Retina (tissue), 1 donor: Measurements from ENCODE around the gene FAM81B.
"Not testable (repeated sequence)": the region's sequence is repeated elsewhere in the genome, so short reads cannot be mapped to it uniquely, and the experiment has no call there.

Source experiments
- DNase-seq: peaks from one replicate; pipeline ENCODE4 v3.0.0-alpha.2; 2016

Gene FAM81B, protein sequence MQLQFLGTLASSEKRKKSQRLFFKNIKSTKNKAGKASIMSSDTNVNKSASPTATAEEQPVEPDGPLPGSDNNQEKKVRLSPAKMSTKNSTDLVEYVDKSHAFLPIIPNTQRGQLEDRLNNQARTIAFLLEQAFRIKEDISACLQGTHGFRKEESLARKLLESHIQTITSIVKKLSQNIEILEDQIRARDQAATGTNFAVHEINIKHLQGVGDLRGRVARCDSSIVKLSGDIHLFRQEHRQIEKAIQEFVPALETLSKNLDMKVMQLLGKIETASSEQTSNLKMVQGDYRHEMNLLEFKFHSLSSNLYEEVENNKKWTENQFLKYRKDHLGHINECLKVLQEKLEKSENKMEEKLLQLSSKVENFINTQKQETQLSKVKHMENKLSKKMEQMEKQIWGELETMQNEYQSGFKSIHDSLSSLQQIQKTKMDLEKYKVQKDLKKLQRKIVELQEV

DNA sequence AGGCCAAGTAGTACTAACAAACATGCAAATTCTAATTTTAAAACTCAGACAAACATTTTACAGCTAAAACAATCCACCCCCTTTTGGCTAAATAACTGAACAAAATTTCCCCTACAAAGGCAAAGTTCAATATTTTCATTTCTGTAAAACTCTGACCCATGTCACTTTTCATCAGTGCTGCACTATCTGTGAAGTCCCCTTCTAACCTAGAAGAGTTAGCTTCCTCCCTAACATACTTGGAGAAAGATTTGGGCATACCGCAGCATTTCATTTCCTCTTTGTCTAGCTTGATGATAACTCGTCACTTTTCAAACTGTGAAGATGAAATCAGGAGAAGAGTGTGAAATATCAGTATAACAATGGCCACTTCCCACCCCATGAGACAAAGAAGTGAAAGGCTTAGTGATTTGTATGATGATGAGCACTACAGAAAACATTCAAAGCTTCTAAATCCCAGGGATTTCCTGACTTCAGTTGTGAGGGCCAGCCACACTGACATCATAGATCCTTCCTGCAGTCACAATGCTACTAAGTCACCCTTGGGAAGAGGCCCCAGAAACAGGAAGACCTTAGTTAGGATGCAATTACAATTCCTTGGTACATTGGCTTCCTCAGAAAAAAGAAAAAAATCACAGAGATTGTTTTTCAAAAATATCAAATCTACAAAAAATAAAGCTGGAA, at the start of gene FAM81B:
FAM81B (plus strand) TSS at position 555 of the 681 bp plus-strand sequence; CDS start at position 579, 24 bp downstream.
- no peak for DNase-seq

DNA sequence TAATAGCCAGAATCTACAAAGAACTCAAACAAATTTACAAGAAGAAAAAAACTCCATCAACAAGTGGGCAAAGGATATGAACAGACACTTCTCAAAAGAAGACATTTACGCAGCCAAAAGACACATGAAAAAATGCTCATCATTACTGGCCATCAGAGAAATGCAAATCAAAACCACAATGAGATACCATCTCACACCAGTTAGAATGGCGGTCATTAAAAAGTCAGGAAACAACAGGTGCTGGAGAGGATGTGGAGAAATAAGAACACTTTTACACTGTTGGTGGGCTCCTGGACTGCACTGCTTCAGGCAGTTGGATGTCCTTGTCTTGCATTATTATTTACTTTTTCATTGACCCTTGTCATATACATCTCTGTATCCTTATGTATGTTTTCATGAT, 49.7 kb upstream of the FAM81B start:
- not testable (repeated sequence) for DNase-seq

DNA sequence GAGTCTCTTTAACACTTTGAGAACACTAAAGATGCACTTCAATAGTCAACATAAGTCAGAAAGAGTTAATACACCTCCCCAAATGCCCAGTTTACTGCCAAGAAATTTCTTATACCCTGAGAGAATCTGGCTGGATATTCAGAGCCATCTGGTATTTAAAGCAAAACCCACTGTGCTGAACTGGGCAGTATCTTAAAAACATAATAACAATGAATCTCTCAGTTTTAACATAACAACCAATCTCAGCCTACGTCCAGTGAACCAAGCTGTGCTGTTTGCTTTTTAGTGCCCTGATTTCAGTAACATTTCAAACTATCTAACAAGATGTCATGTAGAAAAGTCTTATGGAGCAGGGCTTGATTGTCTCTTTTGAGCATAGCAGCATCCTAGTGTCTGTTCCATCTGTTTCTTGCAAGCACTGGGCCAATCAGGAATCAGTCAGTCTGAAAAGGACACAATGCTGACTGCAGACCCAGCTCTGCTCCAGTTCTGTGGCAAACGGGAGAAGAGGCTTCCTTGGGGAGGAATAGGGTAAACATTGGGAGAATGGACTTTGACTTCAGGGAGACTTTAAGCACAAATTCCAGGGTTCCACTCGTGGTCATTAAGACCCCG, 43.6 kb upstream of the FAM81B start:
- DNase-seq, result no peak

DNA sequence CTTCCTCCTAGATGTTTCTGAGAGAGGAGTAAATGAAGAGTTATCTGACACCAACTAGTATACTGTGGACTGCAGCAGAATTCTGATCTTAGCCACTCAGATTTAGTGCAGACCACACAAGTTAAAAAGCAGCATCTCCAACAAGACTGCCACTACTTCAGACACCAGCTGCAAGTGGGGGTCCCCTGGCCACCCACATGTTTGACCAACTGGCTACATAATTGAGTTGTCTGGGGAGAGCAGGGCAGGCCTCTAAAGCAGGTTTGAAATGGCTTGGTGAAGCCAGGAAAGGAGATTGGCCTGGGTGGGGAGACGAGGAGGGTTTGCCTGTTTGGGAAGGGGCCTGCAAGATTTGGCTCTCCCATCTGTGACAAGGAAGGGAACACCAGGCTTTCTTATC, 40.5 kb upstream of the FAM81B start:
- DNase-seq, result no peak

DNA sequence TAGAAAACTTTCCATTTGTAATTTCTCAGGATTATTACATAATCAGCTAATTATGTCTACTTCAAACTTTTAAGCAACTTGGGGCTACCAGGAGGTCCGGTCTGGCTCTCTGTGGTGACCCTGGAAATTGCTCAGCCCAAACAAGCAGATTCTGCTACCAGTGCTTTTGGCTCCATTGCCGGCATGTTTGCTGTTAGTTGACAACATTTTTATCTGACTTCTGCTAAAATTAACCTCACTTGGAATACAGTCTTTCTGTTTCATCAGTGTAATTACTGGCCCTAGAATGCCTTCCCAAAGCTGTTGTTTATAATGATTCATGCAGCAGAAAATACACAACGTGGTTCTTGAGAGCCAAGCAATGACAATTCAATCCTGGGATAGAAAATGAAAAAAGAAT, 38.5 kb upstream of the FAM81B start:
- DNase-seq, result no peak

DNA sequence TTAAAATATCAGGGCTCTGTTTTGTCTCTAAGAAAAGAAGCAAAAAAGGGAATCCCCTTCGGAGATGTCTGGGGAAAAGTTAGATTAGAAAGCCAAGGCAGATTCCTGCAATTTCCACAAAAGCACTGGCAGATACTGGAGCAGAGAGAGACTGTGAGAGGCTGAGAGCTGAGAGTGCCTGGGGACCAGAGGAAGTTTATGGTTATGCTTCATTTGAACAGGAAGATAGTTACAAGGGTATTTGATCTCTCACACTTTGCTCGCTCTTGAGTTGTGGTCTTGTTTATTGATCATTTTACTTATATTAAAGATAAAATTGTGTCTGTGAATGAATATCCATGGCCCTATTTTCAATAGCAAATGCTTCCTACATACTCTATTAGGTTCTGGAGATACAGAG, 32.8 kb upstream of the FAM81B start:
- no peak for DNase-seq

DNA sequence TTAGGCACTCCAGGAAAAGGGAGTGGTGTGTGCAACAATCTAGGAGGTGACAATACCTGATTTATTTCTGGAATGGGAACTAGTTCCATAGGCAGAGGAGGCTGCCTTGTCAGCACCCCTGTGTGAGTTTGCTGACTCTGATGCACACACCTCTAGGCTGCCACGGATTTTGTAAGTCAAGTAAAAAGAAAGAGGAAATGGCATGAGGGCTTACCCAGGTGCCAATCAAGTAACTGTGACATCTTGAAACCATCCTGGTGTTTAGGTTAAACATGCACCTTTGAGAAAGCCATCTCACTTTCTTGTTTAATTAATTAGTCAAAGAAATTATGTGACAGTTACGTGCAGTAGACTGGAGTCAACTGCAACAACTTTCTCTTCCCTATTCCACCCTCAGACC, 32.3 kb upstream of the FAM81B start:
- DNase-seq, result no peak

DNA sequence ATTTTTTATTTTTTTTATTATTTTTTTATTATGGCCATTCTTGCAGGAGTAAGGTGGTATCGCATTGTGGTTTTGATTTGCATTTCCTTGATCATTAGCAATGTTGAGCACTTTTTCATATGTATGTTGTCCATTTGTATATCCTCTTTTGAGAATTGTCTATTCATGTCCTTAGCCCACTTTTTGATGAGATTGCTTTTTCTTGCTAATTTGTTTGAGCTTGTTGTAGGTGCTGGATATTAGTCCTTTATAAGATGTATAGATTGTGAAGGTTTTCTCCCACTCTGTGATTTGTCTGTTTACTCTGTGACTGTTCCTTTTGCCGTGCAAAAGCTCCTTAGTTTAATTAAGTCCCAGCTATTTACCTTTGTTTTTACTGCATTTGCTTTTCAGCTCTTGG, 30.5 kb upstream of the FAM81B start:
- DNase-seq, result not testable (repeated sequence)

DNA sequence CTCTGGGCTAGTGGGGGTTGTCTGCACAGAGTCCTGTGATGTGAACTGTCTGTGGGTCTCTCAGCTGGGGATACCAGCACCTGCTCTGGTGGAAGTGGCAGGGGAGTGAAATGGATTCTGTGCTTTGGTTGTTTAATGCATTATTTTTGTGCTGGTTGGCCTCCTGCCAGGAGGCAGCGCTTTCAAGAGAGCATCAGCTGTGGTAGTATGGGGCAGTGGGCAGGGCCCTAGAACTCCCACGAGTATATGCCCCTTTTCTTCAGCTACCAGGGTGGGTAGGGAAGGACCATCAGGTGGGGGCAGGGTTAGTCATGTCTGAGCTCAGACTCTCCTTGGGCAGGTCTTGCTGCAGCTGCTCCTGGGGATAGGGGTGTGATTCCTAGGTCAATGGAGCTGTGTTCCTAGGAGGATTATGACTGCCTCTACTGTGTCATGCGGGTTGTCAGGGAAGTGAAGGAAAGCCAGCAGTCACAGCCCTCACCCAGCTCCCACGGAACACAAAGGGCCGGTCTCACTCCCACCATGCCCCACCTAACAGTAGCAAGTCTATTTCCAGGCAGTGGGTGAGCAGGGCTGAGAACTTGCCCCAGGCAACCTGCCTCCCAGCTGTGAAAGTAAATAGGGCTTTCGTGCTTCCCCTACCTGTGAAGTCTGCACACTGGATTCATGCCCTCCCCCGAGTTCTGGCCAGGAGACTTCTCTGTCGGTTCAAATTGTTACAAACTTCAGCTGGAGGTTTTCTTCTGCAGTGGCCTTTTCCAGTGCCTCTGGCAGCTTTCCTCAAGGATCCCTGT, 25.7 kb upstream of the FAM81B start:
- no peak for DNase-seq

DNA sequence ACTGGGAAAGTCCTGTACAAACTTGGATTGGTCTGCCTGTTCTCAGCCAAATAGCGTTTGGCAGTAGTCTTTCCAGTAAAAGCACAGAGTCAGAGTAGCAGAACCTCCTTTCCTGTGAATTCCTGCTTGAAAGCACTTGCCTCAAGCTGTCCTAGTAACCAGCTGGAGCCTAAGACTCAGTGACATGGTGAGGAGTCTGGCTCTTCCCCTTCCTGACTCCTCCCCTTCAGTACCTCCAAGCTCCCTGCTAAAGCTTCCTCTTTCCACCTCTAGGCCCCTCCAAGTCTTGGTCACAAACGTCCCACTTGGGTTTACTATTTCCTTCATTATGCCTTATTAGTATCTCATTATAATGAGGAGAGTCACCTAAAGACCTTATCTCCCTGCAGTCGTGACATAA, 21.4 kb upstream of the FAM81B start:
- DNase-seq, result no peak

DNA sequence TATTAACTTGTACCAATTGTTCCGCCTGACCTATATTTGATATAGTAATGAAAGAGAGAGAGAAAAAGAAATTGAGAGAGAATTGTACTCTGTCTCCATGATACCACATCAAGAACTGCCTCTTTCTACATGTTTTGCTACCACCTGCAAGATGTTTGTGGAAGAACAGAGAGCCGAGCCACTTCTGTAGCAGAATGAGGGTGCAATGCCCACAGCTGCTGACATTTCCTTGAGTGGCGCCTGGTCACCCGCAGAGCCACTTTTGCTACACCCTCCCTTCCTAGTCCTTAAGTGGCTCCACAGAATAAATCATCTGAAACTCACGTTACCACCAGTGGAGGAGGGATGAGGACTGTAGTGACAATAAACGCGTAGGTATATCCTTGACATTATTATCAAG, 17.1 kb upstream of the FAM81B start:
- no peak for DNase-seq

DNA sequence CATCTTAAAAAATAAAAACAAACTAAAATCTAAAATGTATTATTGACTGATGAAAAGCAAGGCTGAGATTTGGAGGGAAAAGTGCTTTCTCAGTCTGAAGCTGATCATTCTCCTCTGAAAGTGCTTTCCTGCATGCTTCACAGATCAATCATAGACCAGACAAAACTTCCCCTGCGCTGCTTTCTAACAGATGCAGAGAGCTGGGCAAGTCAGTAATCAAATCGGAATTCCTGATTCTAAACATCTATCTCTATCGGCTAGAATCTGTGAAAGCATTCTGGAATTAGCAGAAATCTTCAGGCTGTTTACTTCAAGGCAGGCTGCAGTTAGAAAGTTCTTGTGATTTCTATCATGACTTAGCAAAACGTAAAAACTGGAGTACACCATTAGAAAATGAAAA, 15.6 kb upstream of the FAM81B start:
- DNase-seq, result no peak

DNA sequence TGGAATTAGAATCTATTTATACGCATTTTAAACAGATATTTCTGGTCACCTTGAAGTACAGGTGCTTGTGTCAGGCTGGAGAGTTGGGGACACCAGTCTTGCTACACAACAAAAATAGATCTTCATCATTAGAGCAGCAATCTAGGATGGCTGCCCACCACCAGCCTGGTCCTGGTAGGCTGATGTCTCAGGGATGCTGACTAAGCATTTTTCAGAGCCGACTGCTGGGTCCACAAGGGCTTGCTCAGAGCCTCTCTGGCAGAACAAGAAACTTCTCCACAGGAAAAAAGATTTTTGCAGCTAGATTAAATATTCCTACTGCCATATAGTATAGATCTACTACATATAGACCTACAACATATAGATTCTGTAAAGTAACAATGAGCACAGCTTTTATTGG, 12.0 kb upstream of the FAM81B start:
- DNase-seq, result no peak

DNA sequence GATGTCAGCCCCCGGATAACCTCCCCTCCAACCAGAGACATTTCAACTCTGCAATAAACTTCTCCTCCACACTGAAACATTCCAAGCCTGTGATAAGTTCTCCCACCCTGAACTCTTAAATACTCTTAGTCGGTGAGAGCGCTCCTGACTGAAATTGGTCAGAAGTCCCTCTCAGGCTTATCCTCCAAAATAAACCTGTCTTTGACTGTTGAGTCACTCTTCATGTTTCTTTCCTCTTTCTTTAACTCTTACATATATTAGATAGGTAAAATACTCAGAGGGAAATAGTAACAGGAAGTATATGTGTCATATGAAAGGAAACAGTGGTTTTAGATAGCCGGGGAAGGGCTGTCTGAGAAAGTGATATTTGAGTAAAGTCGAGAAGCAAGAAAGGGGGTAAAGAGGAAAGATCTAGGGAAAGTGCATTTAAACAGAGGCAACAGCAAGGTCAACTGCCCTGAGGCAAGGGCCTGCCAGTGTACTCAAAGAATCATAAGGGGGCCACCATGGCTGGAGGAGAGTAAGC, 11.0 kb upstream of the FAM81B start:
- DNase-seq, result no peak

DNA sequence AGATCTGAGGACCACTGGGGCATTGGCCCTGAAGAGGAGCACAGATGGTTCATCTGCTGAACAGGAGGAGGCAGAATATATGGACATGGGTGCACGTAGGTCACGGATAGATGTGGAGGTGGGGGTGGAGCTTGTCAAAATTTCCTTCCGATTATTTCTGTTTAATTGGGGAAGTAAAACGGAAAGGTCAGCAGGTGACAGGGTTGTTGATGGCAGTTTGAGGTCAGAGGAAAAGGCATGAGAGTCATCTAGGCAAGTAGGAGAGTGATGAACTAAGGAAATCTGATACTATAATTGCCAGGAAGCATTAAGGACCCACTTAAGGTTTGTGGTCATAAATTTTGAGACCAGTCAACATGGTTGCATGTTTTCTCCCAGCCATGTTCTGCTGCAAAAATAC, 8.4 kb upstream of the FAM81B start:
- DNase-seq, result no peak

DNA sequence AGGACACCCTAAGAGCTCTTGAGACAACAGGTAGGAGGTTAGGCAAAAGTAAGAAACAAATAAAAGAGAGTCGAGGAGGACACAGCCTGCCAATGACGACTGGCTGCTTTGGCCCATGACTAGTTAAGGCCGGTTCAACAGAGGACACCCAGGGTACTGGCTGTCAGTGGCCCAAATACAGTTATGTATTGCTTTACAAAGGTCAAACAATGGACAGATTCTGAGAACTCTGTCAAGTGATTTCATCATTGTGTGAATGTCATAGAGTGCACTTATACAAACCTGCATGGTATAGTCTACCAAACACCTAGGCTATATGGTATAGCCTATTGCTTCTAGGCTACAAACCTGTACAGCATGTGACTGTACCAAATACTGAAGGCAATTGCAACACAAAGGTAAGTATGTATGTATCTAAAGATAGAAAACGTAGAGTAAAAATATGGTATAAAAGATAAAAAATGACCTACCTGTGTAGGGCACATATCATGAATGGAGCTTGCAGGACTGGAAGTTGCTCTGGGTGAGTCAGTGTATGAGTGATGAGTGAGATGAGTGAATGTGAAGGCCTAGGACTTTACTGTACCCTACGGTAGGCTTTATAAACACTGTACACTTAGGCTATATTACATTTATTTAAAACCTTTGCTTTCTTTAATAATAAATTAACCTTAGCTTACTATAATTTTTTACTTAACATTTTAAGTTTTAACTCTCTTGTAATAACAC, 6.5 kb upstream of the FAM81B start:
- no peak for DNase-seq

DNA sequence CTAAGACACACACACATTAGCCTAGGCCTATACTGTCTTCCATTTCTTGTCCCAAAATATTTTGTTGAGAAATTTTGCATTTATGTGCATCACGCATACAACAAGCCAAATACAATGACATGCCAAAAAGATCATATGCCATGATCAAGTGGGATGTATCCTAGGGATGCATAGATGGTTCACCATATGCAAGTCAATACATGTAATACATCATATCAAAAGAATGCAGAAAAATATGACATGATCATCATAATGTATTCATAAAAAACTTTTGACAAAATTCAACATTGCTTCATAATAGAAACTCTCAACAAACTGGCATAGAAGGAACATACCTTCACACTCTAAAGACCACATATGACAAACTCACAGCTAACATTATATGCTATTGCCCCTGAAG, 5.8 kb upstream of the FAM81B start:
- DNase-seq, result no peak

DNA sequence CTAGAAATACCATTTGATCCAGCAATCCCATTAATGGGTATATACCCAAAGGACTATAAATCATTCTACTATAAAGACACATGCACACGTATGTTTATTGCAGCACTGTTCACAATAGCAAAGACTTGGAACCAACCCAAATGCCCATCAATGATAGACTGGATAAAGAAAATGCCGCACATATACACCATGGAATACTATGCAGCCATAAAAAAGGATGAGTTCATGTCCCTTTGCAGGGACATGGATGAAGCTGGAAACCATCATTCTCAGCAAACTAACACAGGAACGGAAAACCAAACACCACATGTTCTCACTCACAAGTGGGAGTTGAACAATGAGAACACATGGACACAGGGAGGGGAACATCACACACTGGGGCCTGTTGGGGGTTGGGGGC, 799 bp downstream of the FAM81B start:
- DNase-seq, result not testable (repeated sequence)

DNA sequence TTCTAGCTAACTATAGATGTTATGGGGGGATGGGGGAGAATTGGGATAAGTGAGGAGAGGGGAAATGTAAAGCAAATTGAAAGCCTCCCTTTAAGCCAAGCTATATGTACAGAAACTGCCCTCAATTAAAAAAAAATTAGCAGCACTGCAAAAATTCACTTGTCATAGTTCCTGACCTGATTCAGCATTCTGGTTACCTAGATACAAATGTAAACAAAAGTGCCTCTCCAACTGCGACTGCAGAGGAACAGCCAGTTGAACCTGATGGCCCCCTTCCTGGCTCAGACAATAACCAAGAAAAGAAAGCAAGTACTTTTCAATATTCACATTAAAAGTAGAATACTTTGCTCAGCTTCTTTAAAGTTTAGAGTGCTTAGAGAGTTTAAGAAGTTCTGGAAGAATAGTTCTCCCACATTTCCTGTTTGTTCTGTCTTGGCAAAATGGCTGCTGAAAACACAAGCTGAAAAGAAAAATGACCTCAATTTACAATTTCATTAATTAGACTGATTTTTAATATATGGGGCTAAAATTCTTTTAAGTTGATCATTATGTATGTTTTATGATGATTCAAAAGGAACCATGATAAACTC, 1.5 kb downstream of the FAM81B start:
- peak; percentile 32 for DNase-seq

DNA sequence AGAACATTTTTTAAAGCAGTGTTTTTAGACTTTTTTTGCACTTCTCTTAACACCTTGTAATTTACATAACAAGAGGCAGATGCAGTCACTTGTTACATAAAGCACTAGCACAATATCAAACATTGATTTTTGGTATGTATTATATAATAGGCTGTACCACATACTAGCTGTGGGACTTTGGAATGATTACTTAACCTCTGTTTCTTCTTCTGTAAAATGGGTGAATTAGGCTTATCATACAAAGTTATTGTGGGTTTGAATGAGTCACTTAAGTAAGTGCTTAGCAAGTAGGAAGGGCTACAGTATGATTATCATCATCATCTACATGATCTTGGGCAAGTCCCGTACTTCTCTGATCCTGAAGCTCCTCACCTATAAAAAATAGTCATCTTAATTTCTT, 2.1 kb downstream of the FAM81B start:
- no peak for DNase-seq

DNA sequence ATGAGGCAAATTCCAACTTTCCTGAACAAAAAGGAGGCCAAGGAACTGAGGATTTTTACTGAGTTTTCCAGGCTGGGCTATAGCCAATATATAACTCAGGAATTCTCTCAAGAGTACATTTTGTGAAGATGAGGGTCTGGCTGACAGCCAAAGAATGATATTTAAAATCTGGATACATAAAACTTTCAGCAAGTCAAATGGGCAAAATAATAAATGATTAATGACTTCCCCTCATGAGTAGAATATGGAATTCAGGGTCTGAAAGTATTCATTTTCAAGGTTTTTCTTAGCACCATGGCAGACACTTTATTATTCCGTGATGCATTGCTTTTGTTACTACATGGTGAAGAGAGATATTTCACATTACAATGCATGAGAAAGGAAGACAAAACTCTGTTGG, 7.8 kb downstream of the FAM81B start:
- DNase-seq, result no peak

DNA sequence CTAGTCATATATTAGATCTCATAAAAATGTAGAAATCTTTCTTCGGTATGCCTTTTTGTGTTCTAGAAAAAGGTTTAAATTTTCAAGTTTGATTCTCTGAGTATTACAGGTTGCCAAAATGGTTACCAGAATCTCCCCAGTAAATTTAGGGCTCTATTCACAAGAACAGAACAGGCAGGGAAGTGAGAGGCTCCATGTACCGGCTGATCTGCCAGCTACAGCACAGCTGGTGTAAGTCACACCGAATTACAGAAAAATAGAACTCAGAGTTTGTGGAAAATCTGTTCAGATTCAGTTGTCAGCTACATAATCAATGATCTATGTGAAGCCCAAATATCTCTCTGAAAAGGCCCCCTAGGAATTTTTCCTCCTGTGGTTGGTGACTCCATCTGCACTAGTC, 10.5 kb downstream of the FAM81B start:
- no peak for DNase-seq
